CD4-positive, CD25-positive, alpha-beta regulatory T cell (primary cell): Measurements from ENCODE around the gene DHRS7B. TPM values are rescaled to one million over a fixed set of nuclear protein-coding genes. Genes with fewer than 3 reads are reported as not detected.

ENCODE experiments used
- ATAC-seq, 2 donors: fragments of 150-1000 bp; cut with Tn5 transposase; one replicate each; pipeline ENCODE4 v1.10.0; 2021; ENCODE audit warnings: low read depth in 2 of 2, moderate number of reproducible peaks in 2 of 2, moderate library complexity in 1 of 2
- DNase-seq, 3 donors: peaks; one replicate each; pipeline versions ENCODE4 v3.0.0 to v3.0.0-alpha.2; 2012 to 2022; ENCODE audit warnings: mixed read lengths in 1 of 3
- H3K27ac ChIP-seq: one replicate; pipeline ENCODE4 v1.7.0; 2013; ENCODE audit warnings: mild to moderate bottlenecking, low read length; ENCODE audit not compliant: insufficient read depth, poor library complexity, severe bottlenecking
- H3K27me3 ChIP-seq: one replicate; pipeline ENCODE4 v1.7.0; 2013; ENCODE audit warnings: low read length; ENCODE audit not compliant: control insufficient read depth, insufficient read depth
- H3K36me3 ChIP-seq: one replicate; pipeline ENCODE4 v1.7.0; 2013; ENCODE audit warnings: mild to moderate bottlenecking, low read length, moderate library complexity; ENCODE audit not compliant: control insufficient read depth, insufficient read depth
- H3K4me1 ChIP-seq: 2 replicates; pipeline ENCODE4 v1.7.0; 2013; ENCODE audit warnings: mild to moderate bottlenecking, low read length; ENCODE audit not compliant: insufficient read depth, control insufficient read depth, poor library complexity, severe bottlenecking
- H3K4me3 ChIP-seq: one replicate; pipeline ENCODE4 v1.7.0; 2013; ENCODE audit warnings: low read depth, mild to moderate bottlenecking, low read length, moderate library complexity
- H3K9me3 ChIP-seq, 2 experiments: 1 replicate in 1 of 2; 2 replicates in 1 of 2; pipeline ENCODE4 v1.7.0; 2013; ENCODE audit warnings: low read length in 2 of 2, mild to moderate bottlenecking in 1 of 2, moderate library complexity in 1 of 2; ENCODE audit not compliant: control insufficient read depth in 2 of 2
- H3K27ac Mint-ChIP-seq, 3 donors: one replicate each; pipeline ENCODE4 v1.8.0; 2020 to 2022; ENCODE audit warnings: mild to moderate bottlenecking in 3 of 3, mixed read lengths in 3 of 3, moderate library complexity in 2 of 3
- H3K27me3 Mint-ChIP-seq: one replicate; pipeline ENCODE4 v1.8.0; 2022; ENCODE audit warnings: mild to moderate bottlenecking, mixed read lengths
- H3K36me3 Mint-ChIP-seq: one replicate; pipeline ENCODE4 v1.8.0; 2020; ENCODE audit warnings: mixed read lengths
- H3K4me1 Mint-ChIP-seq, 4 donors: one replicate each; pipeline ENCODE4 v1.8.0; 2020 to 2022; ENCODE audit warnings: mixed read lengths in 4 of 4, mild to moderate bottlenecking in 1 of 4
- H3K4me3 Mint-ChIP-seq, 4 donors: one replicate each; pipeline ENCODE4 v1.8.0; 2020 to 2022; ENCODE audit warnings: mild to moderate bottlenecking in 4 of 4, mixed read lengths in 4 of 4, moderate library complexity in 3 of 4
- H3K9me3 Mint-ChIP-seq, 7 donors: one replicate each; pipeline ENCODE4 v1.8.0; 2020 to 2022; ENCODE audit warnings: mixed read lengths in 7 of 7, mild to moderate bottlenecking in 3 of 7, moderate library complexity in 2 of 7
- polyA plus RNA-seq, 4 donors: library from polyadenylated mRNA; unstranded; fragments of 300-500 nt; fragmentation: Illumina TruSeq; gene quantifications; one replicate each; pipeline ENCODE4 v1.2.3, GENCODE V29; 2021
- total RNA-seq: library from RNA; stranded (reverse); gene quantifications from one replicate; pipeline ENCODE4 v1.2.3, GENCODE V29; 2022

Gene DHRS7B
- total and polyA plus RNA-seq, 5 donors from 2014 or later = 7.6 to 17.2 (median 12.2) TPM

DNA sequence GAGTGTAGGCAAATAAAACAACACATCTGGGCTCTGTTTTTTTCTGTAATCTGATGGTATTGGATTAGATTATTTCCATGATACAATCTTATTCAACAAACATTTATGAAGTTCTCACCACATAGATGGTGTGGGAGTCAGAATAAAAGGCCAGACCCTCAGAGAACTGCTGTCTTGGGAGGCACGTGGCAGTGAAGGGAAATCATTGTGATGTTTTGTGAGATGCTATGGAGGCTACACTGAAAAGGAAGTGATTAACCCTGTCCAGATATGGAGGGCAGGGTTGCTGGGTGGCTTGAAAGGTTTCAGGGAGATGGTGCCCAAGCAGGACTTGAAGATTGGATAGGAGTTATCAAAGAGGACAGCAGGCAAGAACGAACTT lies 35.6 kb downstream of the DHRS7B start:
- Histone ChIP-seq H3K4me3 (no peak overlapping the region), H3K36me3 (no peaks in the 10 kb centered on the region), H3K27ac (no peak overlapping the region), H3K4me1 (no peaks in the 10 kb centered on the region), H3K27me3 (no peaks in the 10 kb centered on the region), H3K9me3 (no peaks in the 10 kb centered on the region)
- no peaks in the 10 kb centered on the region for H3K36me3 Mint-ChIP-seq
- peaks cover 8 to 19% (median 10%) of the 10 kb centered on the region in 4 donors for H3K4me1 Mint-ChIP-seq
- ATAC-seq = no peak
- H3K9me3 Mint-ChIP-seq = no peaks in the 10 kb centered on the region
- no peak overlapping the region for H3K4me3 Mint-ChIP-seq
- no peak for DNase-seq
- H3K27ac Mint-ChIP-seq = peak overlapping the region in 1 of 3 donors; percentile 31
- H3K27me3 Mint-ChIP-seq = no peaks in the 10 kb centered on the region

- DNase-seq = no peak
- no peak overlapping the region for H3K4me3 ChIP-seq
- H3K9me3 Mint-ChIP-seq = no peaks in the 10 kb centered on the region
- no peaks in the 10 kb centered on the region for H3K36me3 Mint-ChIP-seq
- peaks cover 8 to 21% (median 13%) of the 10 kb centered on the region in 4 donors for H3K4me1 Mint-ChIP-seq
- H3K9me3 ChIP-seq = no peaks in the 10 kb centered on the region
- H3K27ac ChIP-seq = no peak overlapping the region
- H3K36me3 ChIP-seq = no peaks in the 10 kb centered on the region
- no peaks in the 10 kb centered on the region for H3K27me3 Mint-ChIP-seq
- no peak overlapping the region for H3K4me3 Mint-ChIP-seq
- no peak for ATAC-seq
- H3K4me1 ChIP-seq = no peaks in the 10 kb centered on the region
- no peak overlapping the region for H3K27ac Mint-ChIP-seq
- no peaks in the 10 kb centered on the region for H3K27me3 ChIP-seq
Observed at GRCh38 chr17:21163101-21163500, 36.3 kb downstream of the DHRS7B start.

DNA sequence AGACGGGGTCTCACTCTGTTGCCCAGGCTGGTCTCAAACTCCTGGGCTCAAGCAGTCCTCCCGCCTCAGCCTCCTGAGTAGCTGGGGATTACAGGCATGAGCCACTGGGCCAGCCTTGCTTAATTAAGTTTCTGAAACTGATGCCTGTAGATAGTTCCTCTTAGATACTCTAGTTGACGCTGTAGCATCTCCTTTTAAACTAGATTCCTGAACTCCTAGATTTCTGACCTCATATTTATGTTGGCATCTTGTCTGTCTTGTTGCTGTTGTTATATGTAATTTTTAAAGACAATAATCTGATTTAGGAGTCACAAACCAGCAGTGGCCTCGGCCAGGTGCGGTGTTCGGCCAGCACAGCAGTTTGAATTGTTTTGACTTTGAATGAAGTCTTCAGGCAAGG lies 37.5 kb downstream of the DHRS7B start:
- ATAC-seq (no peak), DNase-seq (no peak)
- no peaks in the 10 kb centered on the region for H3K27me3 Mint-ChIP-seq
- Histone ChIP-seq H3K36me3 (no peaks in the 10 kb centered on the region), H3K4me3 (no peak overlapping the region), H3K4me1 (no peaks in the 10 kb centered on the region), H3K27ac (no peak overlapping the region), H3K27me3 (no peaks in the 10 kb centered on the region), H3K9me3 (no peaks in the 10 kb centered on the region)
- no peaks in the 10 kb centered on the region for H3K9me3 Mint-ChIP-seq
- peak overlapping the region in 1 of 3 donors; percentile 36 for H3K27ac Mint-ChIP-seq
- H3K4me3 Mint-ChIP-seq = no peak overlapping the region
- peaks cover 0 to 17% (median 12%) of the 10 kb centered on the region in 4 donors for H3K4me1 Mint-ChIP-seq
- no peaks in the 10 kb centered on the region for H3K36me3 Mint-ChIP-seq

DNA sequence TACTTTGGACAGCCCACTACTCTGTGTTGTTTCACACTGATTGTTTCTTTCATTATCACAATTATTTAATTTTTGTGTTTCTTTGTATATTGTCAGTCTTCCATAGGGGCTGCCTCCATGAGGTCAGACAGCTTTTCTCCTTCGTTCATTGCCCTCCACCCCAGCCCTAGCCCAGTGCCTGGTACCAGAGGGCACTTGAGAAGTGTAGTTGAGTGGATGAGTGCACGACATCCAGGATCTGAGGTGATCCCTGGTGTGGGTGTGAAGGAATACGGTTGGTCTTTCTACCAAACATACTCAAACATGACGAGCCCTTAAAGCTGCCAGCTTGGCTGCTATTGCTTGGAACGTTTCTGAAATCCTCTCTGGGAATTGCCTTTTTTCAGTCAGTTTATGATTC lies 37.9 kb downstream of the DHRS7B start:
- Mint-ChIP-seq H3K36me3 (no peaks in the 10 kb centered on the region), H3K4me3 (no peak overlapping the region), H3K27ac (peak overlapping the region in 1 of 3 donors; percentile 36), H3K27me3 (no peaks in the 10 kb centered on the region), H3K4me1 (peaks cover 0 to 17% (median 12%) of the 10 kb centered on the region in 4 donors), H3K9me3 (no peaks in the 10 kb centered on the region)
- Histone ChIP-seq H3K27me3 (no peaks in the 10 kb centered on the region), H3K9me3 (no peaks in the 10 kb centered on the region), H3K36me3 (no peaks in the 10 kb centered on the region), H3K4me1 (no peaks in the 10 kb centered on the region), H3K4me3 (no peak overlapping the region), H3K27ac (no peak overlapping the region)
- ATAC-seq (no peak), DNase-seq (no peak)

- Mint-ChIP-seq H3K27ac (no peak overlapping the region), H3K36me3 (peaks cover 5% of the 10 kb centered on the region), H3K9me3 (no peaks in the 10 kb centered on the region), H3K27me3 (no peaks in the 10 kb centered on the region), H3K4me3 (no peak overlapping the region), H3K4me1 (peaks cover 0 to 20% (median 14%) of the 10 kb centered on the region in 4 donors)
- H3K27me3 ChIP-seq = no peaks in the 10 kb centered on the region
- no peaks in the 10 kb centered on the region for H3K36me3 ChIP-seq
- H3K4me3 ChIP-seq = no peak overlapping the region
- no peak overlapping the region for H3K27ac ChIP-seq
- H3K4me1 ChIP-seq = no peaks in the 10 kb centered on the region
- ATAC-seq = no peak
- no peaks in the 10 kb centered on the region for H3K9me3 ChIP-seq
- no peak for DNase-seq
Observed at GRCh38 chr17:21165922-21166594, 39.3 kb downstream of the DHRS7B start.

DNA sequence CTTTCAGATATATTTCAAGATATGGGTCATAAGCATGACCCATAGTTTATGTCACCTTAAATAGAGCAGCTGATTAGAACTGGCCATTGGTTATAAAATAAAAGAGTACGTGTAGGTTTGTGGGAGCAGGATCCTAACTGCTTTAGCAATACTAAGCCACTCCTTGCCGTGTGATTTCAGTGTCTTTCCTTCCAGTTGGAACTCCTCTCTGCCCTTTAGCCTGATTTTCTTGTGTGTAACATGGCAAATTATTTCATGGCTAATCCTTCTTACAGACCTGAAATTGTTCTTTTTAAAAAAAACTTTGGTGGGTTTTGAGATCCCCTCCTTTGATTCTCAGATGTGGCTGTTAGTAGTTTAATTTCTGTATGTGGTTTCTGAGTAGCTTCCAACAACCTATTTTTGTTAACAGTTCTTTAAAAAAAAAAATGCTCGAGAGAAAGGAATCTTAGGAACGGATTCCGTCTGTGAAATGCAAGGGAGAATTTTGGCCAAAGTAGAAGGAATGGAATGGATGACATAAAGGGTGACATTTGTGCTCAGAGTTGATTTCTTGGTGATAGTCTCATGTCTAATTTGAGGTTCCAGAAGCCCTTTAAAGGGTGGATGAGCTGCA lies 39.9 kb downstream of the DHRS7B start:
- ATAC-seq (no peak), DNase-seq (no peak)
- H3K36me3 ChIP-seq = no peaks in the 10 kb centered on the region
- no peak overlapping the region for H3K4me3 ChIP-seq
- no peaks in the 10 kb centered on the region for H3K9me3 ChIP-seq
- Mint-ChIP-seq H3K27ac (peak overlapping the region in 2 of 3 donors; percentile 30 to 77), H3K36me3 (peaks cover 7% of the 10 kb centered on the region), H3K4me1 (peaks cover 0 to 19% (median 13%) of the 10 kb centered on the region in 4 donors), H3K9me3 (no peaks in the 10 kb centered on the region), H3K27me3 (no peaks in the 10 kb centered on the region), H3K4me3 (no peak overlapping the region)
- H3K27ac ChIP-seq = no peak overlapping the region
- no peaks in the 10 kb centered on the region for H3K27me3 ChIP-seq
- H3K4me1 ChIP-seq = no peaks in the 10 kb centered on the region

DNA sequence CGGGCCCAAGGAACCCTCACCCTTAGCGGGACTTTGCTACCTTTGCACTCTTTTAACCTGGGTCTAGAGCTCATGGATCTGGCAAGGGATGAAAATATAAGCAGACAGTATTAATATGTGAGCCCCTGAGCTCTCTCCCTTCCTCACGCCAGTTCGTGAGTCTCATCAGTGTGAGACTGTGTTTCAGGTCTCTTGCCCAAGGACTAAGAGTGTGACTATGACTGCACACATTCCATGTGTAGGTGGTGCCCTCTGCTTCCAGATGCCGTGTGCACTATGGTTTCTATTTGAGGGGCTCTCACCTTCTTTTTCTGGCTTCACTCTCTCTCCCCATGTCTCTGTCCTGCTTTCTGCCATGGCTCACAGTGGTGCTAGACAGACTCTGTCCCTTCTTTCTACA lies 40.5 kb downstream of the DHRS7B start:
- Histone ChIP-seq H3K4me1 (no peaks in the 10 kb centered on the region), H3K36me3 (no peaks in the 10 kb centered on the region), H3K9me3 (no peaks in the 10 kb centered on the region), H3K4me3 (no peak overlapping the region), H3K27ac (no peak overlapping the region), H3K27me3 (no peaks in the 10 kb centered on the region)
- no peak overlapping the region for H3K4me3 Mint-ChIP-seq
- peak overlapping the region in 2 of 3 donors; percentile 30 to 77 for H3K27ac Mint-ChIP-seq
- no peaks in the 10 kb centered on the region for H3K27me3 Mint-ChIP-seq
- H3K4me1 Mint-ChIP-seq = peaks cover 0 to 20% (median 13%) of the 10 kb centered on the region in 4 donors
- peaks cover 7% of the 10 kb centered on the region for H3K36me3 Mint-ChIP-seq
- ATAC-seq (no peak), DNase-seq (no peak)
- H3K9me3 Mint-ChIP-seq = no peaks in the 10 kb centered on the region

- peak overlapping the region in 1 of 3 donors; percentile 15 for H3K27ac Mint-ChIP-seq
- peaks cover 0 to 18% (median 12%) of the 10 kb centered on the region in 4 donors for H3K4me1 Mint-ChIP-seq
- peaks cover 7% of the 10 kb centered on the region for H3K36me3 ChIP-seq
- ATAC-seq (no peak), DNase-seq (no peak)
- peaks cover 13% of the 10 kb centered on the region for H3K36me3 Mint-ChIP-seq
- no peak overlapping the region for H3K4me3 Mint-ChIP-seq
- H3K27me3 ChIP-seq = no peaks in the 10 kb centered on the region
- no peak overlapping the region for H3K27ac ChIP-seq
- H3K9me3 ChIP-seq = no peaks in the 10 kb centered on the region
- H3K4me1 ChIP-seq = no peaks in the 10 kb centered on the region
- H3K4me3 ChIP-seq = no peak overlapping the region
- no peaks in the 10 kb centered on the region for H3K9me3 Mint-ChIP-seq
- H3K27me3 Mint-ChIP-seq = no peaks in the 10 kb centered on the region
Observed at GRCh38 chr17:21168555-21168865, 41.7 kb downstream of the DHRS7B start.
